ENCODE measurements around the gene TSTD2. TPM values are rescaled to one million over a fixed set of nuclear protein-coding genes. Genes with fewer than 3 reads are reported as not detected.
"Not testable (repeated sequence)": the region's sequence is repeated elsewhere in the genome, so short reads cannot be mapped to it uniquely, and the experiment has no call there.

TSTD2 gene
- total and polyA plus RNA-seq, 5 donors from 2014 or later: 5.5 to 21.5 (median 9.4) TPM

- H3K36me3 ChIP-seq (ENCODE audit: control insufficient read depth, insufficient read depth, low read length); H3K4me3 Mint-ChIP-seq; H3K4me1 Mint-ChIP-seq; H3K36me3 Mint-ChIP-seq; H3K27me3 ChIP-seq (ENCODE audit: control insufficient read depth, insufficient read depth, low read length); H3K4me3 ChIP-seq (ENCODE audit: low read depth, low read length); DNase-seq; ATAC-seq (ENCODE audit: low read depth in 2 of 2); H3K27me3 Mint-ChIP-seq; H3K4me1 ChIP-seq (ENCODE audit: control insufficient read depth, insufficient read depth, low read length, poor library complexity, severe bottlenecking); H3K27ac ChIP-seq (ENCODE audit: insufficient read depth, low read length, poor library complexity, severe bottlenecking); H3K27ac Mint-ChIP-seq; H3K9me3 ChIP-seq (ENCODE audit: control insufficient read depth in 2 of 2, low read length in 2 of 2): not testable (repeated sequence)
- H3K9me3 Mint-ChIP-seq: peaks cover 0 to 13% (median 4%) of the 10 kb centered on the region in 7 donors
Measured at GRCh38 chr9:97584778-97585177, 48.4 kb downstream of the TSTD2 start.

DNA sequence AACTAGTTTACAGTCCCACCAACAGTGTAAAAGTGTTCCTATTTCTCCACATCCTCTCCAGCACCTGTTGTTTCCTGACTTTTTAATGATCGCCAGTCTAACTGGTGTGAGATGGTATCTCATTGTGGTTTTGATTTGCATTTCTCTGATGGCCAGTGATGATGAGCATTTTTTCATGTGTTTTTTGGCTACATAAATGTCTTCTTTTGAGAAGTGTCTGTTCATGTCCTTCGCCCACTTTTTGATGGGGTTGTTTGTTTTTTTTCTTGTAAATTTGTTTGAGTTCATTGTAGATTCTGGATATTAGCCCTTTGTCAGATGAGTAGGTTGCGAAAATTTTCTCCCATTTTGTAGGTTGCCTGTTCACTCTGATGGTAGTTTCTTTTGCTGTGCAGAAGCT is 51.6 kb downstream of the TSTD2 start:
- H3K27me3 Mint-ChIP-seq; ATAC-seq (ENCODE audit: low read depth in 2 of 2); H3K4me3 ChIP-seq (ENCODE audit: low read depth, low read length); H3K4me3 Mint-ChIP-seq; DNase-seq; H3K36me3 ChIP-seq (ENCODE audit: control insufficient read depth, insufficient read depth, low read length); H3K27ac ChIP-seq (ENCODE audit: insufficient read depth, low read length, poor library complexity, severe bottlenecking); H3K9me3 ChIP-seq (ENCODE audit: control insufficient read depth in 2 of 2, low read length in 2 of 2); H3K4me1 ChIP-seq (ENCODE audit: control insufficient read depth, insufficient read depth, low read length, poor library complexity, severe bottlenecking); H3K9me3 Mint-ChIP-seq; H3K36me3 Mint-ChIP-seq; H3K4me1 Mint-ChIP-seq; H3K27ac Mint-ChIP-seq; H3K27me3 ChIP-seq (ENCODE audit: control insufficient read depth, insufficient read depth, low read length): not testable (repeated sequence)

DNA sequence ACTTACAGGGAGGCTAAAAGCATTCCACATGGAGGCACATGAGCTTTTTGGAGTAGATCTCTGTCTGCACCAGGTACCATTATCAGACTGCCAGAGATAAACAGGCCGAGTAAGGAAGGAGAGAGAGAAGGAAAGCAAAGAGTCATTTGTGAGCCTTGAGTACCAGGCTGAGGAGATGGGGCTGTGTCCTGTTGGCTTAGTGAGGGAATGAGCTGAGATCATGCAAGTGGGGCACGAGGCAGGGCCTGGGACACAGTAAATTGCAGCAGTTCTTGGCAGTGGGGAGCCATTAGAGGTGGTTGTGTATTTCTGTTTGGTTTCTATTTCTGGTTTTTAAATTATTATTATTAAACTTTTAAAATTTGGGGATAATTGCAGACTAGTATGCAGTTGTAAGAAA is 53.3 kb downstream of the TSTD2 start:
- peaks cover 0 to 18% (median 8%) of the 10 kb centered on the region in 4 donors for H3K4me1 Mint-ChIP-seq
- no peaks in the 10 kb centered on the region for H3K36me3 ChIP-seq (ENCODE audit: control insufficient read depth, insufficient read depth, low read length)
- DNase-seq: no peak
- H3K4me1 ChIP-seq (ENCODE audit: control insufficient read depth, insufficient read depth, low read length, poor library complexity, severe bottlenecking): no peaks in the 10 kb centered on the region
- no peaks in the 10 kb centered on the region for H3K9me3 ChIP-seq (ENCODE audit: control insufficient read depth in 2 of 2, low read length in 2 of 2)
- H3K27ac ChIP-seq (ENCODE audit: insufficient read depth, low read length, poor library complexity, severe bottlenecking): no peak overlapping the region
- H3K9me3 Mint-ChIP-seq: peaks cover 0 to 6% (median 3%) of the 10 kb centered on the region in 7 donors
- H3K36me3 Mint-ChIP-seq: peaks cover 8% of the 10 kb centered on the region
- no peaks in the 10 kb centered on the region for H3K27me3 ChIP-seq (ENCODE audit: control insufficient read depth, insufficient read depth, low read length)
- H3K4me3 ChIP-seq (ENCODE audit: low read depth, low read length): no peak overlapping the region
- no peaks in the 10 kb centered on the region for H3K27me3 Mint-ChIP-seq
- H3K4me3 Mint-ChIP-seq: no peak overlapping the region
- ATAC-seq (ENCODE audit: low read depth in 2 of 2): no peak
- H3K27ac Mint-ChIP-seq: no peak overlapping the region

GRCh38 chr9:97578846-97579245 is 54.3 kb downstream of the TSTD2 start:
- DNase-seq (no peak), ATAC-seq (ENCODE audit: low read depth in 2 of 2) (no peak)
- peaks cover 0 to 6% (median 3%) of the 10 kb centered on the region in 7 donors for H3K9me3 Mint-ChIP-seq
- peaks cover 8% of the 10 kb centered on the region for H3K36me3 Mint-ChIP-seq
- H3K27ac Mint-ChIP-seq: no peak overlapping the region
- Histone ChIP-seq H3K36me3 (ENCODE audit: control insufficient read depth, insufficient read depth, low read length) (no peaks in the 10 kb centered on the region), H3K27me3 (ENCODE audit: control insufficient read depth, insufficient read depth, low read length) (no peaks in the 10 kb centered on the region), H3K4me1 (ENCODE audit: control insufficient read depth, insufficient read depth, low read length, poor library complexity, severe bottlenecking) (no peaks in the 10 kb centered on the region), H3K9me3 (ENCODE audit: control insufficient read depth in 2 of 2, low read length in 2 of 2) (no peaks in the 10 kb centered on the region), H3K4me3 (ENCODE audit: low read depth, low read length) (no peak overlapping the region), H3K27ac (ENCODE audit: insufficient read depth, low read length, poor library complexity, severe bottlenecking) (no peak overlapping the region)
- no peaks in the 10 kb centered on the region for H3K27me3 Mint-ChIP-seq
- peaks cover 0 to 23% (median 11%) of the 10 kb centered on the region in 4 donors for H3K4me1 Mint-ChIP-seq
- no peak overlapping the region for H3K4me3 Mint-ChIP-seq

GRCh38 chr9:97577051-97577450 is 56.1 kb downstream of the TSTD2 start:
- DNase-seq (no peak), ATAC-seq (ENCODE audit: low read depth in 2 of 2) (no peak)
- H3K27ac Mint-ChIP-seq: no peak overlapping the region
- H3K4me1 ChIP-seq (ENCODE audit: control insufficient read depth, insufficient read depth, low read length, poor library complexity, severe bottlenecking): no peaks in the 10 kb centered on the region
- H3K27ac ChIP-seq (ENCODE audit: insufficient read depth, low read length, poor library complexity, severe bottlenecking): no peak overlapping the region
- no peaks in the 10 kb centered on the region for H3K27me3 ChIP-seq (ENCODE audit: control insufficient read depth, insufficient read depth, low read length)
- peaks cover 0 to 6% (median 3%) of the 10 kb centered on the region in 7 donors for H3K9me3 Mint-ChIP-seq
- peak overlapping the region in 1 of 4 donors; percentile 36 for H3K4me3 Mint-ChIP-seq
- H3K4me3 ChIP-seq (ENCODE audit: low read depth, low read length): peak overlapping the region; percentile 11
- no peaks in the 10 kb centered on the region for H3K36me3 ChIP-seq (ENCODE audit: control insufficient read depth, insufficient read depth, low read length)
- peaks cover 0 to 23% (median 11%) of the 10 kb centered on the region in 4 donors for H3K4me1 Mint-ChIP-seq
- H3K9me3 ChIP-seq (ENCODE audit: control insufficient read depth in 2 of 2, low read length in 2 of 2): no peaks in the 10 kb centered on the region
- peaks cover 8% of the 10 kb centered on the region for H3K36me3 Mint-ChIP-seq
- no peaks in the 10 kb centered on the region for H3K27me3 Mint-ChIP-seq

- H3K4me1 ChIP-seq (ENCODE audit: control insufficient read depth, insufficient read depth, low read length, poor library complexity, severe bottlenecking): no peaks in the 10 kb centered on the region
- H3K27me3 Mint-ChIP-seq: no peaks in the 10 kb centered on the region
- H3K9me3 Mint-ChIP-seq: peaks cover 0 to 6% (median 3%) of the 10 kb centered on the region in 7 donors
- H3K4me3 Mint-ChIP-seq: peak overlapping the region; percentile 88 to 98 (median 94)
- DNase-seq (peak in 1 of 3 donors; percentile 20), ATAC-seq (ENCODE audit: low read depth in 2 of 2) (peak in 1 of 2 donors; percentile 45)
- H3K27ac ChIP-seq (ENCODE audit: insufficient read depth, low read length, poor library complexity, severe bottlenecking): no peak overlapping the region
- peak overlapping the region in 2 of 3 donors; percentile 44 to 93 for H3K27ac Mint-ChIP-seq
- no peaks in the 10 kb centered on the region for H3K36me3 ChIP-seq (ENCODE audit: control insufficient read depth, insufficient read depth, low read length)
- peaks cover 8% of the 10 kb centered on the region for H3K36me3 Mint-ChIP-seq
- no peaks in the 10 kb centered on the region for H3K27me3 ChIP-seq (ENCODE audit: control insufficient read depth, insufficient read depth, low read length)
- peaks cover 0 to 23% (median 13%) of the 10 kb centered on the region in 4 donors for H3K4me1 Mint-ChIP-seq
- H3K4me3 ChIP-seq (ENCODE audit: low read depth, low read length): peak overlapping the region; percentile 86
- no peaks in the 10 kb centered on the region for H3K9me3 ChIP-seq (ENCODE audit: control insufficient read depth in 2 of 2, low read length in 2 of 2)
Measured at GRCh38 chr9:97575673-97576200, 57.4 kb downstream of the TSTD2 start.

- H3K4me3 Mint-ChIP-seq: peak overlapping the region; percentile 88 to 98 (median 94)
- not testable (repeated sequence) for H3K27me3 ChIP-seq (ENCODE audit: control insufficient read depth, insufficient read depth, low read length); H3K9me3 Mint-ChIP-seq; H3K27me3 Mint-ChIP-seq; H3K9me3 ChIP-seq (ENCODE audit: control insufficient read depth in 2 of 2, low read length in 2 of 2); H3K27ac ChIP-seq (ENCODE audit: insufficient read depth, low read length, poor library complexity, severe bottlenecking); H3K4me1 ChIP-seq (ENCODE audit: control insufficient read depth, insufficient read depth, low read length, poor library complexity, severe bottlenecking); H3K36me3 ChIP-seq (ENCODE audit: control insufficient read depth, insufficient read depth, low read length); H3K36me3 Mint-ChIP-seq
- H3K4me1 Mint-ChIP-seq: peaks cover 0 to 23% (median 13%) of the 10 kb centered on the region in 4 donors
- H3K27ac Mint-ChIP-seq: peak overlapping the region; percentile 70 to 96 (median 93)
- ATAC-seq (ENCODE audit: low read depth in 2 of 2) (peak; percentile 46 to 55), DNase-seq (peak; percentile 36 to 65 (median 60))
- peak overlapping the region; percentile 86 for H3K4me3 ChIP-seq (ENCODE audit: low read depth, low read length)
Measured at GRCh38 chr9:97574921-97575672, 58.1 kb downstream of the TSTD2 start.
